Fibroblast of lung (primary cell): ENCODE measurements around the gene TFIP11. TPM values are rescaled to one million over a fixed set of nuclear protein-coding genes. Genes with fewer than 3 reads are reported as not detected.

Experiments used
- DNase-seq, 2 donors: peaks; one replicate each; pipeline versions ENCODE4 v3.0.0 to v3.0.0-alpha.2; 2010; ENCODE audit warnings: low read depth in 2 of 2
- H2AFZ ChIP-seq: 2 replicates; pipeline ENCODE4 v1.5.1; 2012; ENCODE audit warnings: low read length, control low read depth, inconsistent platforms
- H3K27ac ChIP-seq: 2 replicates; pipeline ENCODE4 v1.5.1; 2011; ENCODE audit warnings: low read length, control low read depth; ENCODE audit not compliant: insufficient read depth
- H3K27me3 ChIP-seq: 2 replicates; pipeline ENCODE4 v1.5.1; 2011; ENCODE audit warnings: mild to moderate bottlenecking, low read length; ENCODE audit not compliant: control insufficient read depth, insufficient read depth
- H3K36me3 ChIP-seq: 2 replicates; pipeline ENCODE4 v1.5.1; 2011; ENCODE audit warnings: low read length; ENCODE audit not compliant: control insufficient read depth, insufficient read depth
- H3K4me1 ChIP-seq: 2 replicates; pipeline ENCODE4 v1.5.1; 2011; ENCODE audit warnings: low read length; ENCODE audit not compliant: control insufficient read depth, insufficient read depth; ENCODE audit errors: extremely low read depth
- H3K4me2 ChIP-seq: 2 replicates; pipeline ENCODE4 v1.5.1; 2011; ENCODE audit warnings: low read length, control low read depth; ENCODE audit not compliant: insufficient read depth; ENCODE audit errors: extremely low read depth
- H3K4me3 ChIP-seq, 4 experiments: fragments of 200-600 bp in 1 of 4; sonication (generic) in 1 of 4; replicated peaks in 1 of 4; 2 replicates each; pipeline ENCODE4 v1.5.1; 2011 to 2016; ENCODE audit warnings: low read length in 4 of 4, low read depth in 3 of 4, mild to moderate bottlenecking in 3 of 4, control low read depth in 2 of 4, inconsistent platforms in 1 of 4, mixed read lengths in 1 of 4; ENCODE audit not compliant: insufficient read depth in 1 of 4; ENCODE audit errors: control extremely low read depth in 1 of 4
- H3K79me2 ChIP-seq: 2 replicates; pipeline ENCODE4 v1.5.1; 2012; ENCODE audit warnings: mild to moderate bottlenecking, low read length, inconsistent platforms; ENCODE audit not compliant: control insufficient read depth, insufficient read depth
- H3K9ac ChIP-seq: 2 replicates; pipeline ENCODE4 v1.5.1; 2011; ENCODE audit warnings: mild to moderate bottlenecking, low read length, control low read depth; ENCODE audit not compliant: insufficient read depth
- H3K9me3 ChIP-seq: 2 replicates; pipeline ENCODE4 v1.5.1; 2012; ENCODE audit warnings: low read depth, low read length; ENCODE audit not compliant: control insufficient read depth, insufficient read depth
- H4K20me1 ChIP-seq: 2 replicates; pipeline ENCODE4 v1.5.1; 2011; ENCODE audit warnings: low read length; ENCODE audit not compliant: control insufficient read depth, insufficient read depth; ENCODE audit errors: extremely low read depth
- EZH2 ChIP-seq: IDR thresholded peaks from 2 replicates; pipeline ENCODE4 v1.5.1; 2012; ENCODE audit warnings: low read length, control low read depth, mild to moderate bottlenecking; ENCODE audit errors: missing control alignments
- polyA plus RNA-seq, 2 donors: library from polyadenylated mRNA; depleted of rRNA in 1 of 2; stranded (reverse) in 1 of 2; unstranded in 1 of 2; fragments of >200 nt; gene quantifications; 2 replicates each; pipeline ENCODE4 v1.2.1, GENCODE V29; 2011 to 2012; ENCODE audit warnings: missing spikeins in 1 of 2
- total RNA-seq: library from RNA; depleted of rRNA; stranded (reverse); fragments of >200 nt; gene quantifications from 2 replicates; pipeline ENCODE4 v1.2.1, GENCODE V29; 2014
- TF ChIP-seq, protein P1 (sequence below), 2 donors: IDR thresholded peaks in 1 of 2; conservative IDR thresholded peaks in 1 of 2; 1 replicate in 1 of 2; 2 replicates in 1 of 2; pipeline ENCODE4 v1.5.1; 2011 to 2012; ENCODE audit warnings: low read length in 2 of 2, control low read depth in 1 of 2, inconsistent platforms in 1 of 2, low read depth in 1 of 2, mild to moderate bottlenecking in 1 of 2

The TFIP11 gene
- total and polyA plus RNA-seq, 2 donors (not counting 1 experiment from before 2014, with no cell fraction given): 24.2 to 40.3 TPM

DNA sequence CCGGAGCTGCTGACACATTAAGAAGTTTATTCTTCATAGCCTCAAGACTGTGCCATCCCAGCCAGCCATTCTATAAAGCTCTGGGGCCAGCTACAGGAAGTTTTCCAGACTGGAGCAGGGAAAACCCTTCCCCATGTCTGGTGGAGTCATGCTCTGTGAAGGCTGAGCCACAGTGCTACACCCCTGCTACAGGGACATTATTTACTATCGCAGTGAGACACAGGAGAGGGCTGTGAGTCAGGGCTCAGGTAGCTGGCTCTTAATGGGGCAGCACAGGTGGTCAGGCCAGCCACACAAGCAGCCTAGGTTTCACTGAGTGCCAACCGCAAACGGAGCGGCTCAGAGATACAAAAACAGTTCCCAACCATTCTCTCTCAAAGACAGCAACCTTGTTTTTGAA is 40.8 kb downstream of the TFIP11 start:
- Histone ChIP-seq H4K20me1 (no peaks in the 10 kb centered on the region), H2AFZ (no peak overlapping the region), H3K4me3 (no peak overlapping the region), H3K79me2 (no peaks in the 10 kb centered on the region), H3K4me1 (peaks cover 5% of the 10 kb centered on the region), H3K27me3 (no peaks in the 10 kb centered on the region), H3K36me3 (peaks cover 15% of the 10 kb centered on the region), H3K9ac (no peak overlapping the region), H3K9me3 (no peaks in the 10 kb centered on the region), H3K4me2 (no peak overlapping the region), H3K27ac (no peak overlapping the region)
- TF ChIP-seq EZH2: no peak
- TF ChIP-seq, protein P1, sequence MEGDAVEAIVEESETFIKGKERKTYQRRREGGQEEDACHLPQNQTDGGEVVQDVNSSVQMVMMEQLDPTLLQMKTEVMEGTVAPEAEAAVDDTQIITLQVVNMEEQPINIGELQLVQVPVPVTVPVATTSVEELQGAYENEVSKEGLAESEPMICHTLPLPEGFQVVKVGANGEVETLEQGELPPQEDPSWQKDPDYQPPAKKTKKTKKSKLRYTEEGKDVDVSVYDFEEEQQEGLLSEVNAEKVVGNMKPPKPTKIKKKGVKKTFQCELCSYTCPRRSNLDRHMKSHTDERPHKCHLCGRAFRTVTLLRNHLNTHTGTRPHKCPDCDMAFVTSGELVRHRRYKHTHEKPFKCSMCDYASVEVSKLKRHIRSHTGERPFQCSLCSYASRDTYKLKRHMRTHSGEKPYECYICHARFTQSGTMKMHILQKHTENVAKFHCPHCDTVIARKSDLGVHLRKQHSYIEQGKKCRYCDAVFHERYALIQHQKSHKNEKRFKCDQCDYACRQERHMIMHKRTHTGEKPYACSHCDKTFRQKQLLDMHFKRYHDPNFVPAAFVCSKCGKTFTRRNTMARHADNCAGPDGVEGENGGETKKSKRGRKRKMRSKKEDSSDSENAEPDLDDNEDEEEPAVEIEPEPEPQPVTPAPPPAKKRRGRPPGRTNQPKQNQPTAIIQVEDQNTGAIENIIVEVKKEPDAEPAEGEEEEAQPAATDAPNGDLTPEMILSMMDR (conservative IDR thresholded peaks at IDR 0.05 in 1 of 2, IDR thresholded peaks at IDR 0.05 in 1 of 2; ENCODE audit: low read depth in 1 of 2, low read length in 2 of 2): no peak
- DNase-seq: peak; percentile 29 to 98

DNA sequence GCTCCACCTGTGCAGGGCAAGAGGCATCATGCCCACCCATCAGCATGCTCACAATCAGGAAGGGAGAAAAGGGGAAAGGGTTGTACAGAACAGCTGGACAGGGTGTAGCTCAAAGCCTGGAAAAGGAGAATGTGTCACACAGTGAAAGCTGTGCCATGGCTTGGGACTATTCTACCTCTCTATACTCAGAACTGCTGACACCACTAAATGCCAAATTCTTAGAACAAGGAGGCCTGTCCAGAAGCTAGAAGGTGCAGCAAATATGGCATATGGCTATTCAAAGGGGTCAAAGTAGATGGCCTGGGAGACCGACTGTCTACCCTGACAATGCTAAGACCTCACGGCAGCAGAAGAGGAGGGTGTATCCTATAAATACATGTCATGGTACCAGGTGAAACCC is 41.5 kb downstream of the TFIP11 start:
- DNase-seq: no peak
- H3K9ac ChIP-seq: no peak overlapping the region
- H4K20me1 ChIP-seq: no peaks in the 10 kb centered on the region
- H3K79me2 ChIP-seq: no peaks in the 10 kb centered on the region
- peaks cover 5% of the 10 kb centered on the region for H3K4me1 ChIP-seq
- no peaks in the 10 kb centered on the region for H3K9me3 ChIP-seq
- TF ChIP-seq, protein P1 (conservative IDR thresholded peaks at IDR 0.05 in 1 of 2, IDR thresholded peaks at IDR 0.05 in 1 of 2; ENCODE audit: low read depth in 1 of 2, low read length in 2 of 2): no peak
- no peak for TF ChIP-seq EZH2
- H3K27ac ChIP-seq: peak overlapping the region; percentile 25
- H3K4me2 ChIP-seq: no peak overlapping the region
- peaks cover 14% of the 10 kb centered on the region for H3K36me3 ChIP-seq
- no peak overlapping the region for H3K4me3 ChIP-seq
- H2AFZ ChIP-seq: no peak overlapping the region
- H3K27me3 ChIP-seq: no peaks in the 10 kb centered on the region

DNA sequence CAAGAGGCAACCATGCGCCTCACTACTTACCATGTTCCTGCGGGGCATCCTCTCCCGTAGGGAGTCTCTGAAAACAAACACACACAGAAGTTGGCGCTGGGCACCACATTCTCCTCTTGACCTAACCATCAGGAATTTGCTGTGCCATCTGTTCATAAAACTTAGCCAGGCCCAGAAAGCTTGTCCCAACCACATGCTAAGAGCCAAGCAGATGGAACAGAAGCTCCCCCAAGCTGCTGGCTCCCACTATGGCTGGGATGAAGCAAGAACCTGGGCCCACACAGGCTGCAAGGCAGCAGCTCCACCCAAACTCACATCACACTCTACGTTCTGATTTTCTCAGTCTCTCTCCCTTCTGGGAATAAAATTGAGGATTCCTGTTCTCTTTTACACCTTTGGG is 46.1 kb downstream of the TFIP11 start:
- Histone ChIP-seq H4K20me1 (no peaks in the 10 kb centered on the region), H3K4me2 (no peak overlapping the region), H3K9me3 (no peaks in the 10 kb centered on the region), H2AFZ (no peak overlapping the region), H3K4me3 (no peak overlapping the region), H3K27me3 (no peaks in the 10 kb centered on the region), H3K9ac (no peak overlapping the region), H3K27ac (no peak overlapping the region), H3K36me3 (peaks cover 24% of the 10 kb centered on the region), H3K4me1 (peaks cover 2% of the 10 kb centered on the region), H3K79me2 (no peaks in the 10 kb centered on the region)
- no peak for DNase-seq
- TF ChIP-seq, protein P1 (conservative IDR thresholded peaks at IDR 0.05 in 1 of 2, IDR thresholded peaks at IDR 0.05 in 1 of 2; ENCODE audit: low read depth in 1 of 2, low read length in 2 of 2): no peak
- no peak for TF ChIP-seq EZH2
